PC-9 (cell line): ENCODE data around the gene IL32.

Experiments used
- CTCF ChIP-seq: fragments of 200-600 bp; sonication (generic); conservative IDR thresholded peaks from 2 replicates; pipeline ENCODE4 v1.6.1; 2017; ENCODE audit warnings: mixed run types, antibody characterized with exemption, mild to moderate bottlenecking, moderate library complexity
- EZH2 ChIP-seq: fragments of 200-600 bp; sonication (generic); IDR thresholded peaks from 2 replicates; pipeline ENCODE4 v1.8.0; 2017; ENCODE audit warnings: antibody characterized with exemption, low read depth

GRCh38 chr16:3032624-3033023 is 32.8 kb upstream of the IL32 start:
- TF ChIP-seq CTCF (no peak), EZH2 (no peak)
